Thyroid gland (tissue), 4 donors: ENCODE results near the gene RALGAPA1.

Experiments used
- CTCF ChIP-seq, 6 experiments: fragments of 200-600 bp in 3 of 6; fragments of 450-650 bp in 3 of 6; sonication (generic) in 3 of 6; IDR thresholded peaks; one replicate each; pipeline ENCODE4 v1.5.1; 2016 to 2019; ENCODE audit warnings: antibody characterized with exemption in 6 of 6, mild to moderate bottlenecking in 2 of 6, inconsistent platforms in 1 of 6, moderate library complexity in 1 of 6
- POLR2A ChIP-seq, 2 donors: fragments of 450-650 bp; IDR thresholded peaks; one replicate each; pipeline ENCODE4 v1.6.1; 2017; ENCODE audit warnings: antibody characterized with exemption in 2 of 2, mild to moderate bottlenecking in 2 of 2, moderate library complexity in 1 of 2

- TF ChIP-seq CTCF (IDR thresholded peaks at IDR 0.05): no peak
- TF ChIP-seq POLR2A (IDR thresholded peaks at IDR 0.05): no peak
These were observed 120.1 kb downstream of the RALGAPA1 start for GRCh38 chr14:35689000-35689460.
